H1 (cell line): ENCODE results near the gene MYO15B. TPM values are rescaled to one million over a fixed set of nuclear protein-coding genes. Genes with fewer than 3 reads are reported as not detected.

Experiments
- ASH2L ChIP-seq: fragments of 200-600, 300-600 bp; sonication (generic); IDR thresholded peaks from one replicate; pipeline ENCODE4 v1.7.1; 2017; ENCODE audit warnings: low read length
- CEBPB ChIP-seq: IDR thresholded peaks from 2 replicates; pipeline ENCODE4 v1.6.1; 2012; ENCODE audit warnings: low read depth, low read length
- EZH2 ChIP-seq: fragments of 200-600 bp; sonication (generic); IDR thresholded peaks from 2 replicates; pipeline ENCODE4 v1.7.1; 2012; ENCODE audit warnings: low read depth, mild to moderate bottlenecking, moderate library complexity, low read length, inconsistent platforms; ENCODE audit not compliant: severe bottlenecking
- GABPA ChIP-seq: IDR thresholded peaks from 2 replicates; pipeline ENCODE4 v1.6.1; 2011; ENCODE audit warnings: mild to moderate bottlenecking, low read length, moderate library complexity, borderline replicate concordance; ENCODE audit not compliant: insufficient read depth
- GTF2F1 ChIP-seq: IDR thresholded peaks from 2 replicates; pipeline ENCODE4 v1.6.1; 2012; ENCODE audit warnings: low read depth, low read length, improper control_type of control experiment, borderline replicate concordance
- HDAC2 ChIP-seq, 2 experiments: fragments of 300-600 bp in 1 of 2; sonication (generic) in 1 of 2; IDR thresholded peaks; 2 replicates each; pipeline ENCODE4 v1.6.1; 2011 to 2012; ENCODE audit warnings: low read depth in 2 of 2, low read length in 2 of 2, mild to moderate bottlenecking in 2 of 2, moderate library complexity in 2 of 2, borderline replicate concordance in 1 of 2, inconsistent platforms in 1 of 2
- JUN ChIP-seq: IDR thresholded peaks from 2 replicates; pipeline ENCODE4 v1.6.1; 2011; ENCODE audit warnings: low read depth, mild to moderate bottlenecking, improper control_type of control experiment, low read length
- POU5F1 ChIP-seq: IDR thresholded peaks from 2 replicates; pipeline ENCODE4 v1.6.1; 2011; ENCODE audit warnings: low read depth, mild to moderate bottlenecking, low read length, moderate library complexity
- RBBP5 ChIP-seq: IDR thresholded peaks from 2 replicates; pipeline ENCODE4 v1.7.1; 2012; ENCODE audit warnings: low read depth, mild to moderate bottlenecking, inconsistent platforms, low read length, moderate library complexity, borderline replicate concordance
- SAP30 ChIP-seq: fragments of 300-600 bp; sonication (generic); IDR thresholded peaks from 2 replicates; pipeline ENCODE4 v1.7.1; 2012; ENCODE audit warnings: low read length, moderate library complexity, mild to moderate bottlenecking, inconsistent platforms; ENCODE audit not compliant: insufficient read depth, insufficient replicate concordance
- SIN3A ChIP-seq, 2 experiments: IDR thresholded peaks in 1 of 2; conservative IDR thresholded peaks in 1 of 2; 2 replicates each; pipeline ENCODE4 v1.6.1; 2011 to 2012; ENCODE audit warnings: low read length in 2 of 2, improper control_type of control experiment in 1 of 2, low read depth in 1 of 2, mild to moderate bottlenecking in 1 of 2
- TEAD4 ChIP-seq: IDR thresholded peaks from 2 replicates; pipeline ENCODE4 v1.6.1; 2012; ENCODE audit warnings: low read depth, low read length, inconsistent platforms, mixed read lengths
- ZNF274 ChIP-seq: IDR thresholded peaks from 2 replicates; pipeline ENCODE4 v1.7.0; 2012; ENCODE audit warnings: low read length, borderline replicate concordance; ENCODE audit errors: extremely low read depth
- polyA plus RNA-seq, 7 experiments: library from polyadenylated mRNA; depleted of rRNA in 3 of 7; stranded (reverse) in 5 of 7; unstranded in 2 of 7; fragments of >200 nt in 5 of 7; fragments of 200-250 nt in 2 of 7; gene quantifications; 1 replicate in 5 of 7; 2 replicates in 1 of 7; 4 replicates in 1 of 7; pipeline versions ENCODE4 v1.2.1 to v1.2.3, GENCODE V29; 2011 to 2013; ENCODE audit warnings: missing spikeins in 2 of 7, mixed read lengths in 2 of 7
- total RNA-seq: library from RNA; stranded (reverse); fragmentation: NEBNext Ultra II Directional; extraction: Animal tissue kit (Norgen Biotek cat#: 25700); gene quantifications from 2 replicates; pipeline ENCODE4 v1.2.1, GENCODE V29; 2021

Gene MYO15B
- total and polyA plus RNA-seq, 2 of the 8 experiments (the other 6 are each of a cell fraction or from before 2014, with no cell fraction given): 7.1 to 11.2 TPM

- peak; percentile 99 for TF ChIP-seq SAP30
- TF ChIP-seq SIN3A (conservative IDR thresholded peaks at IDR 0.05 in 1 of 2, IDR thresholded peaks at IDR 0.05 in 1 of 2; ENCODE audit: low read depth in 1 of 2, low read length in 2 of 2): peak; percentile 100
- no peak for TF ChIP-seq ASH2L
- no peak for TF ChIP-seq GABPA
- TF ChIP-seq HDAC2 (IDR thresholded peaks at IDR 0.05; ENCODE audit: borderline replicate concordance in 1 of 2, low read depth in 2 of 2, low read length in 2 of 2): peak; percentile 74 to 95; a peak in 2 of 4 replicates
- TF ChIP-seq RBBP5: no peak
- TF ChIP-seq TEAD4: no peak
- peak; percentile 15; the same call in 1 of the 2 replicates for TF ChIP-seq CEBPB
- no peak for TF ChIP-seq JUN
- TF ChIP-seq POU5F1: no peak
- TF ChIP-seq ZNF274: no peak
- TF ChIP-seq EZH2: no peak
- TF ChIP-seq GTF2F1: no peak
- TF ChIP-seq, all 59 proteins: peak for 12
These were observed 46.1 kb downstream of the MYO15B start (continued) for GRCh38 chr17:75633486-75634375.
